Measurements from ENCODE around the gene ATP8B3. TPM values are rescaled to one million over a fixed set of nuclear protein-coding genes. Genes with fewer than 3 reads are reported as not detected.

The ATP8B3 gene
- total and polyA plus RNA-seq, 9 of the 15 experiments (the other 6 are each of a cell fraction or from before 2014, with no cell fraction given), result 1.2 to 12.3 (median 3.8) TPM

DNA sequence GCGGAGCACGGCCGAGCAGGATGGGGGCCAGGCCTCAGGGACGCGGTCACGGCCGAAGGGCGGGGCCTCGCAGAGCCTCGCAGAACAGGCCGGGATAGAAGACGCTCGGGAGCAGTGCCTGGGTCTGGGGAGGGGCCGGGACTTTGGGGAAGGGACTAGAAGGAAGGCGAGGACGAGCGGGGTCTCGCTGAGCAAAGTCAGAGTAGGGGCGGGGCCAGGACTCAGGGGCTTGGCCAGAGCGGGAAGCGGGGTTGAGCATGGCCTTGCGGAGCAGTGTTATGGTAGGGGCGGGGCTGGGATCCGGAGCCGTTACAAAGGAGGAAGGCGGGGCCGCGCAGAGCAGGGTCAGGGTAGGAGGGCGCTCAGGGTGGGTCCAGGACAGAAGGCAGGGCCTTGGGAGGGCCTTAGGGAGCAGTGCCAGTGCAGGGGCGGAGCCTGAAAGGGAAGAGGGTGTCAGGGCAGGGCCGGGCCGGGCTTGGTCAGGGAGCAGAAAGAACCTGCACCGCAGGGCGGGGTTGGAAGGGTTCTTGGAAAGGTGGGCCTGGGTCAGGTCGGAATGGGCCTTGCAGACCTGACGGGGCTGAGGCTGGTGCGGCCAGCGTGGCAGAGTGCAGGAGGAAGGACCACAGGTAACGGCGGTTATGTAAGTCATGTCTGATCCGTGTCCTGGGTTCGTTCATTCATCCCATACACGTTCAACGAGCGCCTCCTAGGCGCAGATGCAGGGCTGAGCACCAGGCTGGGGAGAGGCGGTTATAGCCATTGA, 533 bp upstream of the ATP8B3 start (continued):
- TF ChIP-seq BCL6 (CRISPR knock-in tag; IDR thresholded peaks at IDR 0.05) (no peak), TAF9B (IDR thresholded peaks at IDR 0.05; ENCODE audit: partially characterized antibody) (no peak), POLR2AphosphoS5 (IDR thresholded peaks at IDR 0.05; ENCODE audit: control insufficient read depth, insufficient read depth, low read depth, low read length) (0 out of 2 replicates have a peak, but pooled peaks have one; percentile 27), MYC (IDR thresholded peaks at IDR 0.05; ENCODE audit: low read depth, low read length) (peak; percentile 48), MYC (CRISPR knock-in tag; IDR thresholded peaks at IDR 0.05; ENCODE audit: borderline replicate concordance, low read depth) (no peak), NEUROD1 (IDR thresholded peaks at IDR 0.05; ENCODE audit: borderline replicate concordance, low read depth, low read length, partially characterized antibody) (no peak), ZNF696 (CRISPR knock-in tag; conservative IDR thresholded peaks at IDR 0.05) (no peak), CTCF (IDR thresholded peaks at IDR 0.05 in 2 of 3, conservative IDR thresholded peaks at IDR 0.05 in 1 of 3; ENCODE audit: insufficient read depth in 2 of 3, low read depth in 1 of 3, low read length in 3 of 3) (peak; percentile 84 to 94 (median 87)), POLR2A (conservative IDR thresholded peaks at IDR 0.05) (peak; percentile 83), HMG20A (CRISPR knock-in tag; conservative IDR thresholded peaks at IDR 0.05) (no peak), THRAP3 (IDR thresholded peaks at IDR 0.05; ENCODE audit: borderline replicate concordance) (no peak), ZNF431 (CRISPR knock-in tag; IDR thresholded peaks at IDR 0.05) (no peak), PRMT5 (CRISPR knock-in tag; IDR thresholded peaks at IDR 0.05) (no peak), ID3 (CRISPR knock-in tag; IDR thresholded peaks at IDR 0.05) (no peak), ID3 (tag; IDR thresholded peaks at IDR 0.05) (no peak), KAT8 (IDR thresholded peaks at IDR 0.05; ENCODE audit: low read depth) (no peak), ZNF124 (CRISPR knock-in tag; IDR thresholded peaks at IDR 0.05) (no peak), POLR3A (IDR thresholded peaks at IDR 0.05; ENCODE audit: borderline replicate concordance, extremely low read depth, insufficient read depth, insufficient read length) (no peak), NFIC (IDR thresholded peaks at IDR 0.05) (no peak), TGIF2 (CRISPR knock-in tag; IDR thresholded peaks at IDR 0.05) (no peak), NRF1 (conservative IDR thresholded peaks at IDR 0.05 in 1 of 2, IDR thresholded peaks at IDR 0.05 in 1 of 2) (peak; percentile 82 to 85), RFX1 (IDR thresholded peaks at IDR 0.05) (no peak), BRCA1 (IDR thresholded peaks at IDR 0.05) (no peak), BRCA1 (CRISPR knock-in tag; IDR thresholded peaks at IDR 0.05) (no peak)
- TF ChIP-seq, protein P1, sequence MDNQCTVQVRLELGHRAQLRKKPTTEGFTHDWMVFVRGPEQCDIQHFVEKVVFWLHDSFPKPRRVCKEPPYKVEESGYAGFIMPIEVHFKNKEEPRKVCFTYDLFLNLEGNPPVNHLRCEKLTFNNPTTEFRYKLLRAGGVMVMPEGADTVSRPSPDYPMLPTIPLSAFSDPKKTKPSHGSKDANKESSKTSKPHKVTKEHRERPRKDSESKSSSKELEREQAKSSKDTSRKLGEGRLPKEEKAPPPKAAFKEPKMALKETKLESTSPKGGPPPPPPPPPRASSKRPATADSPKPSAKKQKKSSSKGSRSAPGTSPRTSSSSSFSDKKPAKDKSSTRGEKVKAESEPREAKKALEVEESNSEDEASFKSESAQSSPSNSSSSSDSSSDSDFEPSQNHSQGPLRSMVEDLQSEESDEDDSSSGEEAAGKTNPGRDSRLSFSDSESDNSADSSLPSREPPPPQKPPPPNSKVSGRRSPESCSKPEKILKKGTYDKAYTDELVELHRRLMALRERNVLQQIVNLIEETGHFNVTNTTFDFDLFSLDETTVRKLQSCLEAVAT (IDR thresholded peaks at IDR 0.05), result peak; percentile 37 to 39; a peak in 1 of 4 replicates
- TF ChIP-seq, protein P2, sequence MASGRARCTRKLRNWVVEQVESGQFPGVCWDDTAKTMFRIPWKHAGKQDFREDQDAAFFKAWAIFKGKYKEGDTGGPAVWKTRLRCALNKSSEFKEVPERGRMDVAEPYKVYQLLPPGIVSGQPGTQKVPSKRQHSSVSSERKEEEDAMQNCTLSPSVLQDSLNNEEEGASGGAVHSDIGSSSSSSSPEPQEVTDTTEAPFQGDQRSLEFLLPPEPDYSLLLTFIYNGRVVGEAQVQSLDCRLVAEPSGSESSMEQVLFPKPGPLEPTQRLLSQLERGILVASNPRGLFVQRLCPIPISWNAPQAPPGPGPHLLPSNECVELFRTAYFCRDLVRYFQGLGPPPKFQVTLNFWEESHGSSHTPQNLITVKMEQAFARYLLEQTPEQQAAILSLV (tag; IDR thresholded peaks at IDR 0.05), result no peak
